ENCODE results near the gene AP1S1.
"Not testable (repeated sequence)": the region's sequence is repeated elsewhere in the genome, so short reads cannot be mapped to it uniquely, and the experiment has no call there.

AP1S1 gene

GRCh38 chr7:101119876-101120275, 34.4 kb upstream of the AP1S1 start:
- DNase-seq (ENCODE audit: low read depth): no peak
- H3K4me3 ChIP-seq (ENCODE audit: low read length): no peak overlapping the region
- no peak for TF ChIP-seq CTCF (conservative IDR thresholded peaks at IDR 0.05; ENCODE audit: low read length)

- TF ChIP-seq CTCF (conservative IDR thresholded peaks at IDR 0.05; ENCODE audit: low read length): no peak
- no peak overlapping the region for H3K4me3 ChIP-seq (ENCODE audit: low read length)
- DNase-seq (ENCODE audit: low read depth): no peak
These were observed 34.0 kb upstream of the AP1S1 start for GRCh38 chr7:101120315-101120714.

- H3K4me3 ChIP-seq (ENCODE audit: low read length); DNase-seq (ENCODE audit: low read depth): not testable (repeated sequence)
These were observed 32.7 kb upstream of the AP1S1 start for GRCh38 chr7:101121631-101121990.

GRCh38 chr7:101121991-101122932, 32.0 kb upstream of the AP1S1 start:
- TF ChIP-seq CTCF (conservative IDR thresholded peaks at IDR 0.05; ENCODE audit: low read length): no peak
- H3K4me3 ChIP-seq (ENCODE audit: low read length): peak overlapping the region; percentile 57
- peak; percentile 98 for DNase-seq (ENCODE audit: low read depth)

- H3K4me3 ChIP-seq (ENCODE audit: low read length): no peak overlapping the region; the same call in 1 of the 2 replicates
- DNase-seq (ENCODE audit: low read depth): no peak
- TF ChIP-seq CTCF (conservative IDR thresholded peaks at IDR 0.05; ENCODE audit: low read length): no peak
These were observed 31.2 kb upstream of the AP1S1 start for GRCh38 chr7:101122933-101123702.

- DNase-seq (ENCODE audit: low read depth): no peak
- H3K4me3 ChIP-seq (ENCODE audit: low read length): no peak overlapping the region
- no peak for TF ChIP-seq CTCF (conservative IDR thresholded peaks at IDR 0.05; ENCODE audit: low read length)
These were observed 30.6 kb upstream of the AP1S1 start for GRCh38 chr7:101123703-101124068.

- TF ChIP-seq CTCF (conservative IDR thresholded peaks at IDR 0.05; ENCODE audit: low read length): no peak
- H3K4me3 ChIP-seq (ENCODE audit: low read length): no peak overlapping the region
- DNase-seq (ENCODE audit: low read depth): peak; percentile 92
These were observed 29.8 kb upstream of the AP1S1 start for GRCh38 chr7:101124376-101125056.

Measured in AG10803 (cell line).